Right lobe of liver (tissue), 6 donors: ENCODE measurements around the gene PCDHGA11. TPM values are rescaled to one million over a fixed set of nuclear protein-coding genes. Genes with fewer than 3 reads are reported as not detected.
"Not testable (repeated sequence)": the region's sequence is repeated elsewhere in the genome, so short reads cannot be mapped to it uniquely, and the experiment has no call there.

ENCODE experiments used
- ATAC-seq, 4 donors: fragments of 200-7000 bp; cut with Tn5 transposase; one replicate each; pipeline ENCODE4 v1.9.1; 2020; ENCODE audit warnings: mild to moderate bottlenecking in 4 of 4, moderate library complexity in 4 of 4
- DNase-seq, 3 donors: peaks; one replicate each; pipeline ENCODE4 v3.0.0-alpha.2; 2020
- H3K27ac ChIP-seq, 3 donors: fragments of 200-600 bp; one replicate each; pipeline ENCODE4 v1.8.0; 2022
- H3K27me3 ChIP-seq, 2 donors: fragments of 200-600 bp; one replicate each; pipeline ENCODE4 v1.8.0; 2022
- H3K36me3 ChIP-seq, 4 donors: fragments of 200-600 bp; sonication (generic) in 1 of 4; one replicate each; pipeline versions ENCODE4 v1.5.1 to v1.8.0; 2017 to 2022; ENCODE audit warnings: control low read depth in 1 of 4
- H3K4me1 ChIP-seq, 4 donors: fragments of 200-600 bp; sonication (generic) in 1 of 4; one replicate each; pipeline versions ENCODE4 v1.5.1 to v1.8.0; 2017 to 2022; ENCODE audit warnings: control low read depth in 1 of 4
- H3K4me3 ChIP-seq, 3 donors: fragments of 200-600 bp; one replicate each; pipeline ENCODE4 v1.8.0; 2022
- H3K9me3 ChIP-seq, 4 donors: fragments of 200-600 bp; sonication (generic) in 1 of 4; one replicate each; pipeline versions ENCODE4 v1.5.1 to v1.8.0; 2017 to 2022; ENCODE audit warnings: control low read depth in 1 of 4
- CTCF ChIP-seq, 4 donors: fragments of 200-600 bp in 3 of 4; fragments of 450-650 bp in 1 of 4; IDR thresholded peaks; one replicate each; pipeline versions ENCODE4 v1.5.1 to v1.8.0; 2016 to 2022; ENCODE audit warnings: antibody characterized with exemption in 4 of 4, mild to moderate bottlenecking in 2 of 4
- POLR2A ChIP-seq: fragments of 450-650 bp; IDR thresholded peaks from one replicate; pipeline ENCODE4 v1.6.1; 2017; ENCODE audit warnings: antibody characterized with exemption, mild to moderate bottlenecking
- WGBS: methylation state at CpG from one replicate; pipeline ENCODE4 v1.1.6; 2018; ENCODE audit warnings: low coverage, low lambda C conversion rate; ENCODE audit not compliant: insufficient coverage; ENCODE audit errors: missing lambda C conversion rate; 5-methylcytosine and 5-hydroxymethylcytosine counted together
- intact Hi-C, 2 donors: fragments of 100-400 bp; cut with DNase I; formaldehyde crosslinking; loops; one replicate each; pipeline versions ENCODE4 v1.11.2 to v1.14.1; 2022
- total RNA-seq, 6 experiments: library from RNA; depleted of rRNA in 2 of 6; stranded (reverse); fragments of >200 nt in 2 of 6; fragmentation: NEBNext Ultra II Directional in 3 of 6; extraction: Animal tissue kit (Norgen Biotek cat#: 25700) in 3 of 6; gene quantifications; one replicate each; pipeline versions ENCODE4 v1.1.0 to v1.2.4, GENCODE V29; 2016 to 2023
- donor health status: DM: no; HTN: yes; CAD: no.
- donor health status: DM: no; HTN: no; CAD: no.
- donor health status: DM: no; HTN: no; CAD: no.
- donor health status: DM: no; HTN: yes; CAD: no.
- donor health status: DM: no; HTN: yes; CAD: no.

Gene PCDHGA11
- total RNA-seq, 6 experiments from 2014 or later = 0.81 to 1.7 (median 1.1) TPM

DNA sequence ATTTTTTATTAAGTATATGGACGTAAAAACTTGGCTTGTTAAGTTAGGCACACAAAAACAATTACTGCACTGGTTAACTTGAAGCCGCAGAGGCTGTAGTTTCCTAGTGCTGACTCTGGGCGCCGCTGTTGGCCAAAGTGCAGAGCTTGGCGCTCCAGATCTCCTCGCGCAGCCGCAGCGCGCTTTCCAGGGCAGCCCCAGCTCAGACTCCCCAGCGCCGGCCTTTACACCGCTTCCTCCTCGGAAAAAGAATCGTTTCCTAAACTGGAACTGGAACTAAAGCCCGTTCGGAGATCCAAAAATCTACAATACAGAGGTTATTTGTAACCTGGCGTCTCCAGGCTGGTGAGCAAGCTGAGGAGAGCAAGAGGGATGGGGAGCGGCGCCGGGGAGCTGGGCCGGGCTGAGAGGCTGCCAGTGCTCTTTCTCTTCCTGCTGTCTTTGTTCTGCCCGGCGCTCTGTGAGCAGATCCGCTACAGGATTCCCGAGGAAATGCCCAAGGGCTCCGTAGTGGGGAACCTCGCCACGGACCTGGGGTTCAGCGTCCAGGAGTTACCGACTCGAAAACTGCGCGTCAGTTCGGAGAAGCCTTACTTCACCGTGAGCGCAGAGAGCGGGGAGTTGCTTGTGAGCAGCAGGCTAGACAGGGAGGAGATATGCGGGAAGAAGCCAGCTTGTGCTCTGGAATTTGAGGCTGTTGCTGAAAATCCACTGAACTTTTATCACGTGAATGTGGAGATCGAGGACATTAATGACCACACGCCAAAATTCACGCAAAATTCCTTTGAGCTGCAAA lies 22.9 kb upstream of the PCDHGA11 start, which contains the start of gene PCDHGB5:
Gene PCDHGB5, plus strand, starts transcription at position 192 of the 796 bp plus-strand sequence. Its CDS starts 181 bp downstream, at position 373.
- H3K4me3 ChIP-seq = peak within 1 kb of the TSS; percentile 33 to 49 (median 38)
- intact Hi-C loops, H3K36me3 ChIP-seq, H3K27me3 ChIP-seq, H3K27ac ChIP-seq, H3K4me1 ChIP-seq: not testable (repeated sequence)
- peak; percentile 98 to 100 (median 99) for ATAC-seq
- peaks cover 0 to 15% (median 6%) of the 10 kb centered on the region in 4 donors for H3K9me3 ChIP-seq
- 3% methylated on average over 18 of the region's 43 CpGs for WGBS
- peak; percentile 47 to 70 (median 58) for TF ChIP-seq CTCF (IDR thresholded peaks at IDR 0.05)
- peak in 1 of 3 donors; percentile 57 for DNase-seq

- TF ChIP-seq POLR2A = no peak
- TF ChIP-seq CTCF (IDR thresholded peaks at IDR 0.05) = no peak
These were observed 22.2 kb upstream of the PCDHGA11 start for GRCh38 chr5:141398608-141399007.

DNA sequence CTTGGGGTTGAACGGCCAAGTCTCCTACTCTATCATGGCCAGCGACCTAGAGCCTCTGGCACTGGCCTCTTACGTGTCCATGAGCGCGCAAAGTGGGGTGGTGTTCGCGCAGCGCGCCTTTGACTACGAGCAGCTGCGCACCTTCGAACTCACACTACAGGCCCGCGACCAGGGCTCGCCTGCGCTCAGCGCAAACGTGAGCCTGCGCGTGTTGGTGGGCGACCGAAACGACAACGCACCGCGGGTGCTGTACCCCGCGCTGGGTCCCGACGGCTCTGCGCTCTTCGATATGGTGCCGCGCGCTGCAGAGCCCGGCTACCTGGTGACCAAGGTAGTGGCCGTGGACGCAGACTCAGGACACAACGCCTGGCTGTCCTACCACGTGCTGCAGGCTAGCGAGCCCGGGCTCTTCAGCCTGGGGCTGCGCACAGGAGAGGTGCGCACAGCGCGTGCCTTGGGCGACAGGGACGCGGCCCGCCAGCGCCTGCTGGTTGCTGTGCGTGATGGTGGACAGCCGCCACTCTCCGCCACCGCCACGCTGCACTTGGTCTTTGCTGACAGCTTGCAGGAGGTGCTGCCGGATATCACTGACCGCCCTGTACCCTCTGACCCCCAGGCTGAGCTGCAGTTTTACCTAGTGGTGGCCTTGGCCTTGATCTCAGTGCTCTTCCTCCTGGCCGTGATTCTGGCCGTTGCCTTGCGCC lies 21.1 kb upstream of the PCDHGA11 start:
- intact Hi-C loops = loop anchor here in 1 of 2 donors (10.0 kb wide), 1 partner anchor 155 kb away; no protein-coding TSS in a partner anchor
- DNase-seq = no peak
- H3K27ac ChIP-seq = no peak overlapping the region
- WGBS = no CpG with 5 or more reads among the region's 61 CpGs
- no peak for TF ChIP-seq POLR2A
- no peak for TF ChIP-seq CTCF (IDR thresholded peaks at IDR 0.05)
- H3K4me1 ChIP-seq = no peaks in the 10 kb centered on the region
- no peaks in the 10 kb centered on the region for H3K27me3 ChIP-seq
- H3K9me3 ChIP-seq = peaks cover 0 to 22% (median 7%) of the 10 kb centered on the region in 4 donors
- no peak overlapping the region for H3K4me3 ChIP-seq
- no peak for ATAC-seq
- no peaks in the 10 kb centered on the region for H3K36me3 ChIP-seq

More at GRCh38 chr5:141398608-141399007, 22.2 kb upstream of the PCDHGA11 start:
- WGBS = 22% methylated on average over 7 of the region's 15 CpGs
- no peak overlapping the region for H3K27ac ChIP-seq
- H3K27me3 ChIP-seq = no peaks in the 10 kb centered on the region
- peaks cover 0 to 17% (median 7%) of the 10 kb centered on the region in 4 donors for H3K9me3 ChIP-seq
- intact Hi-C loops = no loop called here
- ATAC-seq (no peak), DNase-seq (no peak)
- H3K4me1 ChIP-seq = no peaks in the 10 kb centered on the region
- H3K4me3 ChIP-seq = no peak overlapping the region
- H3K36me3 ChIP-seq = no peaks in the 10 kb centered on the region

DNA sequence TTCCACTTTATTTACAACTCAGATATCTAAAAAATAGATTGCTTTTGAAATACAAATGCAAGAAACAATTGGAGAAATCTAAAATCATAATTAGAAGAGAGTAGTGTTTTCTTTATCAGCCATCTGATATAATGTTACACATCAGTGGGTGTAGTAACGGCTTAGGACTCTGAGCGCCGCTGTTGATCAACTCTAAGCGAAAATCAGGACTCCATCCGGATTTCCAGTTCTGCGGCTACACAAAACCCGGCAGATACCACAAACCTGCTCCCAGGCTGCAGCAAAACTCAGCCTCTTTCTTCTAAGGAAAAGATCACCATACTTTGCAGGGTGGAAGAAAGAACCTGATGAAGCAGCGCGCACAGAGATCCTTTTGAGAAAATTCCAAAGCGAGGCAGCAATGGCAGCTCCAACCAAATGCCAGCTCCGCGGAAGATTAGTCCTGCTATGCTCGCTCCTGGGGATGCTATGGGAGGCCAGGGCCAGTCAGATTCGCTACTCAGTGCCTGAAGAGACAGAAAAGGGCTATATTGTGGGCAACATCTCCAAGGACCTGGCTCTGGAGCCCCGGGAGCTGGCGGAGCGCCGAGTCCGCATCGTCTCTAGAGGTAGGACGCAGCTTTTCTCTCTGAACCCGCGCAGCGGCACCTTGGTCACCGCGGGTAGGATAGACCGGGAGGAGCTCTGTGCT lies 18.2 kb upstream of the PCDHGA11 start, which contains the start of gene PCDHGA9:
Gene PCDHGA9, plus strand, starts transcription at position 226 of the 691 bp plus-strand sequence. Its CDS starts 175 bp downstream, at position 401.
- no peak within 1 kb of the TSS for H3K27ac ChIP-seq
- peaks cover 0 to 22% (median 4%) of the 10 kb centered on the region in 4 donors for H3K9me3 ChIP-seq
- peak within 1 kb of the TSS in 1 of 3 donors; percentile 35 for H3K4me3 ChIP-seq
- H3K36me3 ChIP-seq = no peaks in the 10 kb centered on the region
- DNase-seq (peak in 1 of 3 donors; percentile 45), ATAC-seq (peak; percentile 55 to 67 (median 62))
- intact Hi-C loops = loop anchor here in 1 of 2 donors (10.0 kb wide), 1 partner anchor 152 kb away; no protein-coding TSS in a partner anchor
- H3K27me3 ChIP-seq = no peaks in the 10 kb centered on the region
- H3K4me1 ChIP-seq = no peaks in the 10 kb centered on the region
- TF ChIP-seq CTCF (IDR thresholded peaks at IDR 0.05) = peak in 3 of 4 donors; percentile 25 to 40 (median 33)
- TF ChIP-seq POLR2A = no peak
- WGBS = 34% methylated on average over 27 of the region's 27 CpGs
